HEK293T (cell line): ENCODE results near the gene ADAM22.

Source experiments
- CTCF ChIA-PET: fragments of 350-600 bp; formaldehyde crosslinking; extraction: SDS; loops from one replicate; lab custom pipeline; 2021; ENCODE audit warnings: antibody characterized with exemption, inconsistent platforms; lab: Yijun Ruan, JAX
- POLR2A ChIA-PET: fragments of 350-600 bp; formaldehyde crosslinking; extraction: SDS; loops from one replicate; lab custom pipeline; 2020; ENCODE audit warnings: antibody characterized with exemption, inconsistent platforms; lab: Yijun Ruan, JAX
- DNase-seq: peaks from one replicate; pipeline ENCODE4 v3.0.0; 2012; ENCODE audit warnings: mixed read lengths; ENCODE audit errors: extremely low spot score
- ARNT ChIP-seq: fragments of 450-650 bp; IDR thresholded peaks from 2 replicates; pipeline ENCODE4 v1.6.1; 2017; ENCODE audit warnings: mild to moderate bottlenecking
- BHLHE40 ChIP-seq: fragments of 450-650 bp; IDR thresholded peaks from 2 replicates; pipeline ENCODE4 v1.6.1; 2016; ENCODE audit warnings: mild to moderate bottlenecking, moderate library complexity, borderline replicate concordance
- CTBP1 ChIP-seq: fragments of 450-650 bp; IDR thresholded peaks from 2 replicates; pipeline ENCODE4 v1.6.1; 2016; ENCODE audit warnings: borderline replicate concordance
- ELF4 ChIP-seq: fragments of 450-650 bp; IDR thresholded peaks from 2 replicates; pipeline ENCODE4 v1.6.1; 2017; ENCODE audit warnings: antibody characterized with exemption
- FOXA1 ChIP-seq: fragments of 450-650 bp; IDR thresholded peaks from 2 replicates; pipeline ENCODE4 v1.6.1; 2016; ENCODE audit warnings: mild to moderate bottlenecking
- FOXK2 ChIP-seq: fragments of 450-650 bp; IDR thresholded peaks from 2 replicates; pipeline ENCODE4 v1.6.1; 2016; ENCODE audit warnings: mild to moderate bottlenecking
- FOXM1 ChIP-seq: fragments of 450-650 bp; IDR thresholded peaks from 2 replicates; pipeline ENCODE4 v1.6.1; 2017; ENCODE audit warnings: mild to moderate bottlenecking, borderline replicate concordance
- HDGF ChIP-seq: fragments of 450-650 bp; IDR thresholded peaks from 2 replicates; pipeline ENCODE4 v1.6.1; 2017; ENCODE audit warnings: antibody characterized with exemption, borderline replicate concordance
- L3MBTL2 ChIP-seq: fragments of 450-650 bp; conservative IDR thresholded peaks from 2 replicates; pipeline ENCODE4 v1.6.1; 2016; ENCODE audit warnings: mild to moderate bottlenecking
- LEF1 ChIP-seq: fragments of 450-650 bp; IDR thresholded peaks from 2 replicates; pipeline ENCODE4 v1.6.1; 2017; ENCODE audit warnings: mild to moderate bottlenecking, borderline replicate concordance
- NFRKB ChIP-seq: fragments of 450-650 bp; IDR thresholded peaks from 2 replicates; pipeline ENCODE4 v1.6.1; 2016; ENCODE audit warnings: mild to moderate bottlenecking, moderate library complexity
- PKNOX1 ChIP-seq: fragments of 450-650 bp; IDR thresholded peaks from 2 replicates; pipeline ENCODE4 v1.6.1; 2016
- SP1 ChIP-seq: fragments of 450-650 bp; IDR thresholded peaks from 2 replicates; pipeline ENCODE4 v1.6.1; 2017
- SUZ12 ChIP-seq: fragments of 450-650 bp; IDR thresholded peaks from 2 replicates; pipeline ENCODE4 v1.6.1; 2016; ENCODE audit warnings: mild to moderate bottlenecking
- TARDBP ChIP-seq: fragments of 450-650 bp; IDR thresholded peaks from 2 replicates; pipeline ENCODE4 v1.6.1; 2016
- ZNF384 ChIP-seq: fragments of 450-650 bp; IDR thresholded peaks from 2 replicates; pipeline ENCODE4 v1.6.1; 2016

Gene ADAM22

GRCh38 chr7:88013981-88014380 lies 79.9 kb downstream of the ADAM22 start:
- TF ChIP-seq CTBP1 = no peak
- no peak for TF ChIP-seq ZNF384
- TF ChIP-seq SP1 = no peak
- no peak for TF ChIP-seq SUZ12
- TF ChIP-seq FOXM1 = no peak
- no peak for TF ChIP-seq ARNT
- TF ChIP-seq FOXA1 = no peak
- TF ChIP-seq FOXK2 = no peak
- ChIA-PET POLR2A (no interaction called here), CTCF (no interaction called here)

GRCh38 chr7:88014581-88014980 lies 80.5 kb downstream of the ADAM22 start:
- ChIA-PET POLR2A (no interaction called here), CTCF (no interaction called here)
- no peak for TF ChIP-seq SP1
- no peak for TF ChIP-seq LEF1
- no peak for TF ChIP-seq PKNOX1
- no peak for TF ChIP-seq L3MBTL2
- TF ChIP-seq TARDBP = no peak
- no peak for TF ChIP-seq CTBP1
- no peak for TF ChIP-seq FOXM1
- TF ChIP-seq ELF4 = no peak
- TF ChIP-seq FOXA1 = no peak
- no peak for TF ChIP-seq NFRKB
- TF ChIP-seq SUZ12 = no peak
- no peak for TF ChIP-seq FOXK2
- no peak for TF ChIP-seq BHLHE40
- TF ChIP-seq ARNT = no peak
- TF ChIP-seq HDGF = no peak
- TF ChIP-seq ZNF384 = no peak
- DNase-seq = no peak

More at GRCh38 chr7:88013981-88014380, 79.9 kb downstream of the ADAM22 start:
- DNase-seq = no peak

- no peak for DNase-seq
- TF ChIP-seq LEF1 (no peak), L3MBTL2 (no peak), PKNOX1 (no peak), ZNF384 (no peak), HDGF (no peak), BHLHE40 (no peak), TARDBP (no peak), ARNT (no peak), SP1 (no peak)
- ChIA-PET POLR2A (no interaction called here), CTCF (no interaction called here)
These were observed 81.3 kb downstream of the ADAM22 start for GRCh38 chr7:88015309-88015708.

- ChIA-PET CTCF (no interaction called here), POLR2A (no interaction called here)
- TF ChIP-seq BHLHE40 (no peak), CTBP1 (no peak), FOXK2 (no peak), L3MBTL2 (no peak), ZNF384 (no peak), LEF1 (no peak), FOXM1 (no peak), PKNOX1 (no peak), FOXA1 (no peak), HDGF (no peak), ELF4 (no peak)
- DNase-seq = no peak
These were observed 84.5 kb downstream of the ADAM22 start for GRCh38 chr7:88018501-88018900.

- no peak for DNase-seq
- POLR2A ChIA-PET = no interaction called here
- TF ChIP-seq CTBP1 (no peak), SUZ12 (no peak), FOXM1 (no peak), TARDBP (no peak), FOXK2 (no peak), LEF1 (no peak), ELF4 (no peak), ARNT (no peak), HDGF (no peak), PKNOX1 (no peak), ZNF384 (no peak), FOXA1 (no peak)
- CTCF ChIA-PET = no interaction called here
These were observed 87.1 kb downstream of the ADAM22 start for GRCh38 chr7:88020953-88021665.

GRCh38 chr7:88027724-88028123 lies 93.7 kb downstream of the ADAM22 start:
- ChIA-PET CTCF (no interaction called here), POLR2A (no interaction called here)
- TF ChIP-seq ARNT = no peak
- TF ChIP-seq CTBP1 = no peak
- no peak for TF ChIP-seq FOXM1
- no peak for TF ChIP-seq TARDBP
- no peak for TF ChIP-seq PKNOX1
- no peak for TF ChIP-seq FOXA1
- DNase-seq = no peak
